ENCODE data around the gene HOXA5.

Gene HOXA5

GRCh38 chr7:27185013-27185853 lies 41.8 kb upstream of the HOXA5 start, which contains the start of gene HOXA11:
TSS of gene HOXA11 (minus strand) at chr7:27185232. CDS start at chr7:27185144, 88 bp downstream.
- Mint-ChIP-seq H3K27ac (no peak within 1 kb of the TSS), H3K4me3 (peak within 1 kb of the TSS; percentile 22), H3K36me3 (no peaks in the 10 kb centered on the region), H3K9me3 (no peaks in the 10 kb centered on the region), H3K27me3 (peaks cover 94% of the 10 kb centered on the region), H3K4me1 (peaks cover 32% of the 10 kb centered on the region)
- no peak for ATAC-seq

DNA sequence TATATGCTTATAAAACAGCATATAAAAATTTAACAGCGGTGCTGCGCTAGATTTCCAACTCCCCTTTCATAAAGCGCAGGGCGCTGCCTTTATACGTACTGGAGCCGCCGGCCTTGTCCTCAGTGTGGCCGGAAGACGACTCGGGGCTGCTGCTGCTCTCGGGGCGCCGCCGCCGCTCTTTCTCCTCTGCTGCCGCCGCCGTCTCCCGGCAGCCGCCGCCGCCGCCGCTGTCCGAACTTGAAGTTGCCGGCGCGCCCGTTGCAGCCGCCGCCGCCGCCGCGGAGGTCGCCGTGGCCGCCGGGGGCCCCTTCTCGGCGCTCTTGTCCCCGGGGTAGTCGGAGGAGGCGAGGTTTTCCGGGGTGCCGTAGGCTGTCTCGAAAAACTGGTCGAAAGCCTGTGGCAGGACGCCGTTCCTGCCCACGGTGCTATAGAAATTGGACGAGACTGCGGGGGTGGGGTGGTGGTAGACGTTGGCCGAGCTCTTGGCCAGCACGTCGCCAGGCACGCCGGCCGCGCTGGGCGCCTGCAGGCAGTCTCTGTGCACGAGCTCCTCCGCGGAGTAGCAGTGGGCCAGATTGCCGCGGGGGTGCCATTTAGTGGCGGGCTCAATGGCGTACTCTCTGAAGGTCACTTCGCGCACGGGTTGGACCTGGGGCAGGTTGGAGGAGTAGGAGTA lies 41.0 kb upstream of the HOXA5 start:
- ATAC-seq, result no peak
- Mint-ChIP-seq H3K4me1 (peaks cover 40% of the 10 kb centered on the region), H3K36me3 (no peaks in the 10 kb centered on the region), H3K4me3 (peak overlapping the region; percentile 22), H3K27me3 (peaks cover 94% of the 10 kb centered on the region), H3K27ac (no peak overlapping the region), H3K9me3 (no peaks in the 10 kb centered on the region)

- H3K27ac Mint-ChIP-seq, result no peak overlapping the region
- no peaks in the 10 kb centered on the region for H3K36me3 Mint-ChIP-seq
- no peak overlapping the region for H3K4me3 Mint-ChIP-seq
Observed at GRCh38 chr7:27183682-27184336, 40.3 kb upstream of the HOXA5 start.

DNA sequence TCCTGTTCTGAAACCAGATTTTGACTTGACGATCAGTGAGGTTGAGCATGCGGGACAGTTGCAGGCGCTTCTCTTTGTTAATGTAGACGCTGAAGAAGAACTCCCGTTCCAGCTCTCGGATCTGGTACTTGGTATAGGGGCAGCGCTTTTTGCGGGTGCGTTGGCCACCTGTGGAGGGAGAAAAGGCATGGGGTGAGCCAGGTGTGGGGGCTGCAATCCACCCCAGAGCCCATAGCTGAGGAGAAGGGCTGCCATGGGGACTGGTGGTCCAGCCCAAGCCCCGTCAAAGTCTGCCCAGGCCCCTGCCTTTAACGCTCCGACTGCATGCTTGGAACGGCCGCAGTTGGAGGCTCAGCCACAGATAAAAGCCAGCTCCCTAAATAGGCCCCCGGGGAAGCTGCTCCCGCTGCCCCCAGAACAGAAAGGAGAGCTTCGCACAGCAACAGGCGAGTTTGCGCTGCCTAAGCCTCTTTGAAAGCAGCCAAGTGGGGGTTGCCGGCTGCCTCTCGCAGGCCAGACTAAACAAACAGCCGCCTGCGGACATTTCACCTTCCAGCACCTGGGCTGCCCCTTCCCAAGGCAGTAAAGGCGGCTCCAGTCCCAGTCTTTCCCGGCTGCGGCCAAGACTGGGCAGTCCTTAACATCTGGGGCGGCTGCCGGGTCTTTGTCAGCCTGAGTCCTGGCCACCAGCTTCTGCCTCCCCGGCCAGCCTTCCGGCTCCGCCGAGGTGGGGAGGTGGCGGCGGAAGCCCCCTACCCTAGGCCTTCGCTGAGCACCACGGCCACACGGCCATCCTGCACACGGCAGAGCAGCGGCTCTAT lies 39.6 kb upstream of the HOXA5 start:
- Mint-ChIP-seq H3K36me3 (no peaks in the 10 kb centered on the region), H3K4me1 (peaks cover 28% of the 10 kb centered on the region), H3K27me3 (peaks cover 94% of the 10 kb centered on the region), H3K27ac (no peak overlapping the region), H3K4me3 (peak overlapping the region; percentile 14), H3K9me3 (no peaks in the 10 kb centered on the region)
- ATAC-seq, result no peak

More at GRCh38 chr7:27183682-27184336, 40.3 kb upstream of the HOXA5 start:
- ATAC-seq, result no peak
- Mint-ChIP-seq H3K9me3 (no peaks in the 10 kb centered on the region), H3K27me3 (peaks cover 94% of the 10 kb centered on the region), H3K4me1 (peaks cover 36% of the 10 kb centered on the region)

DNA sequence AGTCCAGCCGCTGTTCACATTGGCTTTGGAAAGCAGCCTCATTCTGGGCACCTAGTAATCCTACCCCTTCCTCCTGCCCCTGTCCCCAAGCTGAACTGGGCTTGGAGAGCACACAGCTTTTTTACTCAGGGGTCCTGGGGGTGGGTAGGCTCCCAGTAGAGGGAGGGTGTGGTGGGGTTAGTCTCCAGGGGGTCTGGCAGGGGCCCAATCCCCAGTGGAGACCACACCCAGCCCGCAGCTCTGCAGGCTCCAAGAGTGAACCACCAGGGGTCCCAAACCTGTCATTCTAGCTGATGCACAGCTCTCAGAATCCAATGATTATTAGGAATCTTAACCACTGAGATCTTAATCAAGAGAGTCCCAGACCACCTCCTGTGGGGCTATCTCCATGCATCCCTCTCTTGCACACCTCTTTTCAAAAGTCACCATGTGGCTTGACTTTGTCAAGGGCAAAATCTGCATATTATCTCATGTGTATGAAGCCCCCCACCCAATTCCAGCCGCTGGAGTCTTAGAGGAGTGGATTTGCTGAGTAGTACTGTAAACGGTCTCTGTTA lies 38.9 kb upstream of the HOXA5 start:
- H3K4me1 Mint-ChIP-seq, result peaks cover 24% of the 10 kb centered on the region
- H3K27me3 Mint-ChIP-seq, result peaks cover 94% of the 10 kb centered on the region
- no peaks in the 10 kb centered on the region for H3K9me3 Mint-ChIP-seq
- ATAC-seq, result no peak
- no peak overlapping the region for H3K27ac Mint-ChIP-seq
- no peaks in the 10 kb centered on the region for H3K36me3 Mint-ChIP-seq
- no peak overlapping the region for H3K4me3 Mint-ChIP-seq

DNA sequence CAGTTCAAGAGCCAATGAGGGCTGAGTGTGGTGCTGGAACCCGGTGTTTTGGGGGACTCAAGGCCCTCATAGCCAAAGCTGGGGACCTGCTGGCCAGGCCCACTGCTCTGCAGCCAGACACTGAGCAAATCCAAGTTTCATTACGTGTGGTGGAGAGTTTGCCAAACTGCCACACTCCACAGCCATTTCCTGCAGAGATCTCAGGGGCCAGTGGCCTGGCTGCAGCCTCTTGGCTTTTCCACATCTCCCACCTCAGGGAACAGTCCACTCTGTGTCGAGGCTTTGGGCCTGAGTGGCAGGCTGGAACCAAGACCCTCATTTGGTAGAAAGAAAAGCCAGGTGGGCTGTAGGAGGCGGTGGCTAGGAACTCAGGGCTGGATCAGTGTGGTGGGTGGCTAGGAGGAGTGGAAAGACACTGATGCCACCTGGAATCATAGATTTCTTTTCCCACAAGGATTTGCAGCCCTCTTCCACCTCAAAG lies 38.4 kb upstream of the HOXA5 start:
- ATAC-seq, result no peak
- Mint-ChIP-seq H3K27ac (no peak overlapping the region), H3K4me1 (peaks cover 24% of the 10 kb centered on the region), H3K27me3 (peaks cover 94% of the 10 kb centered on the region), H3K4me3 (no peak overlapping the region), H3K9me3 (no peaks in the 10 kb centered on the region), H3K36me3 (no peaks in the 10 kb centered on the region)

DNA sequence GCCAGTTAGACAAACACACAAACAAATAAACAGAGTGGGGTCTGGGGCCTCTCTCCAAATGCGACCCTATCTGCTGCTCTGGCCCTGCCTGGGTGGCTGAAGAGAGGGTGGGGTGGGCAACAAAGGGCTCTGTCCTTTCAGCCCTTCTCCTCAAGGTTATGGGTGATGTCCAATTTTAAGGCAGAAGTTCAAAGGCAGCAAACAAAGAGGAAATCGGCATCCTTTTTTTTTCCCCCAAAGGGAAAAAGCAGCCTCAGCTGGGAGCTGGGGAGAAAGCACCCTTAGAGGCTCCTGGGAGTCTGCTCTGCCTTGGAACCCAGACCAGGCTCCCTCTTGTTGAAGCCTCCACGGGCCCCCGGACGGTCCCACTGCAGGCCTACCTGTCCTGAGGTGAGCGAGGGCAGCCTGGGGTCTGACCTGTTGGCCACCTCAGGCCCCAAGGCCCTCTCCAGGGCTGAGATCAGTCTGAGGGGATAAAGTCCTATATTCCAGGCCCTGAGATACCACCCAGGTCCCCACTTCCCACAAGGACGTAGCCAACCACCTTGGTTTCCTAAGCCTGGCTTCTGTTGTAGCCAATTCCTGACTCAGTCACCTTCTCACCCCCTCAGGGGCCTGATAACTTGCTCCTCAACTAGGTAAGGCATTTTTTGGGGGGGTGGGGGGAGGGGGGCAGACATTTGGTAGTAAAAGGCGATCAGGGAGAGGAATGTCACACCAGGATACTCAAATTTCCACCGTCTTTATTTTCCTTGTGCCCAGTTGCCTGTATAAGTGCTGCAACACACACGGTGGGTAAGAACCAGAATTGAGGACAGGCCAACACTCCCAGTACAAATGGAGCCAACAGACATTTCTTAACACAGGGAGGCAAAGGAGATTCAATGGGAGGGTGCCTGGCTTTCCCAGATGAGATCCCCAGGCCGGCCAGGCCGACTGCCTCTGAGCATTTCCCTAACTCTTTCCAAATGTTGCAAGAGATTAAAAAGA lies 37.2 kb upstream of the HOXA5 start:
- peak overlapping the region; percentile 31 for H3K4me3 Mint-ChIP-seq
- H3K27ac Mint-ChIP-seq, result no peak overlapping the region
- no peak for ATAC-seq
- H3K36me3 Mint-ChIP-seq, result no peaks in the 10 kb centered on the region
- H3K9me3 Mint-ChIP-seq, result no peaks in the 10 kb centered on the region
- peaks cover 24% of the 10 kb centered on the region for H3K4me1 Mint-ChIP-seq
- peaks cover 94% of the 10 kb centered on the region for H3K27me3 Mint-ChIP-seq

- Mint-ChIP-seq H3K9me3 (no peaks in the 10 kb centered on the region), H3K4me3 (peak overlapping the region; percentile 31), H3K27me3 (peaks cover 94% of the 10 kb centered on the region), H3K27ac (no peak overlapping the region), H3K36me3 (no peaks in the 10 kb centered on the region), H3K4me1 (peaks cover 26% of the 10 kb centered on the region)
- ATAC-seq, result no peak
Observed at GRCh38 chr7:27179503-27180430, 36.3 kb upstream of the HOXA5 start.

DNA sequence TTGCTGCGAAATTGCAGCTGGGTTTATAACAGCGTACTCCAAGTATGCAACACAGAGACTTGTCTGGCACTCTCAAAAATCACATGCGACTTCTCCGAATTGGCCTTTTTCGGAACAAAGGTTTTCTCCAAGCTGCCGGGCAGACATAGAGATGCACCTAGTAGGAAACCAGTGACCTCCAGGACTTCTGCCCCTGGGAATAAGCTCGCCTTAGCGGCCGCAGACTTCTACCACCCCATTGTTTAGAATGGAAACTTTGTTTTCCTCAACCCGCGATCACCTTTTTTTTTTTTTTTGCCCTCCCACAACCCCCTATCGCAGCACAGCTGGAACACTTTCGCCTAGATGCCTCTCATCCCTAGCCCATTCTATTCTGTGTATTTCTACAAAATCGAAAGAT lies 35.5 kb upstream of the HOXA5 start:
- Mint-ChIP-seq H3K4me1 (peaks cover 24% of the 10 kb centered on the region), H3K27ac (no peak overlapping the region), H3K36me3 (no peaks in the 10 kb centered on the region), H3K27me3 (peaks cover 94% of the 10 kb centered on the region), H3K9me3 (no peaks in the 10 kb centered on the region), H3K4me3 (no peak overlapping the region)
- no peak for ATAC-seq

GRCh38 chr7:27178366-27178765 lies 34.9 kb upstream of the HOXA5 start:
- H3K27me3 Mint-ChIP-seq, result peaks cover 92% of the 10 kb centered on the region
- H3K36me3 Mint-ChIP-seq, result no peaks in the 10 kb centered on the region
- H3K27ac Mint-ChIP-seq, result no peak overlapping the region
- H3K4me1 Mint-ChIP-seq, result peaks cover 24% of the 10 kb centered on the region
- no peak overlapping the region for H3K4me3 Mint-ChIP-seq
- no peak for ATAC-seq
- no peaks in the 10 kb centered on the region for H3K9me3 Mint-ChIP-seq

DNA sequence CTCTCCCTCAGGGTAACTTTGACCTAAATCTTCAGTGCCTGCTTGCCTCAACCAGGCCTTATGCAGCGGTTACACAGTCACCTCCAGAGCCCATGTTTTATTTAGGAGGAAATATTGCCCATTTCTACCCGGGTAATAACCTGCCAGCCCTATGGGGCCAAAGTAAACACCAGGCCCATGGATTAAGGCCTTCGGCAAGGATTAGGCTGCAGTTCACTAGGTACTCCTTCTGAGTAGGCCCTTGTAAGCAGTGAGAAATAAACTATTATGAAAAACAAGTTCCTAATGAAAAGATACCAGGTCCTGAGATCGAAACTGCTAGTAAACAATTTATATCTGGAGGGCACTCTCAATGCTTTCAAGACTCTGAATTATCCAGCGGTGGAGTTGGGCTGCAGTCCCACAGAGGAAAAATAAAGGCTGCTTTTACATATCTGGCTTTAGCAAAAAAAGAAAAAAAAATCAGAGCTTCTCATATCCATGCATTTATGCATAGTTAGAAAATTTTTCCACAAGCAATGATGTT lies 34.4 kb upstream of the HOXA5 start:
- Mint-ChIP-seq H3K36me3 (no peaks in the 10 kb centered on the region), H3K4me1 (peaks cover 22% of the 10 kb centered on the region), H3K27me3 (peaks cover 89% of the 10 kb centered on the region), H3K4me3 (no peak overlapping the region), H3K27ac (no peak overlapping the region), H3K9me3 (no peaks in the 10 kb centered on the region)
- no peak for ATAC-seq

DNA sequence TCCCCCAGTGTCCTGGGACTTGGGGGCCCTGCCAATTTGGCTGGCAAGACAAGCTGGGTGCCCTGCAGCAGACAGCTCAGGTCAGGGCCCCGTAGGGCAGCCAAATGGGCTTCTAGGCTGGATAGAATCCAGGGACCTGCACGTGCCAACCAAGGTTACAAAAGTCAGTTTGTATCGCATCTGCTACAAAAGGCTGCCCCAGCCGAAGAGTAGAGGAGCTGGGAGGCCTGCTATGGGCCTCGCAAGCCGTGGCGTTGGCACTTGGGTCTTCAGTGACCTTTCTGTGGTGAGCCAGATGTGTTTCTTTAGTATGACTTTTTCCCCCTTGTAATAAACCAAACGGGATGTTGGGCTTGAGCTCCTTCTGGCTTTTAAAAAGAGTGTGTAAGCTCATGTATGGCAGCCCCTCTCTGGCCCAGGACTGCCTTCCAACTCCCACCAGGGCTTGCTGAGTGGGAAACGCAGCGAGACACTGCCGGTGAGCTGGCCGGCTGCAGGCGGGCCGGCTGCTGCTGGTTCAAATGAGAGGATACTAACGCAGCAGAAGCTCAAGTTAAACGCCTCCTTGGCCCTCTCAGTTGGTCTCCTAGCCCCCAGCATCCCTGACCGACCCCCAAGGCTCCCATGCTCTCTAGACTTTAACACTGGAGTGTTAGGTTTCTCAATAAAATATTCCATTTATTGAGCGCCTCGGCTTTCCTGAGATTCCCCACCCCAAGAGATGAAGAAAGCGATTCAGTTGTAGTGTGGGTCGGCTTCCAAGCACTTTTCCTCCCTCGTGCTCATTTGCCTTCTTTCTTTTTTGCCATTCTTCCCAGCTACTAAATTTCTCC lies 33.7 kb upstream of the HOXA5 start:
- Mint-ChIP-seq H3K4me3 (no peak overlapping the region), H3K9me3 (no peaks in the 10 kb centered on the region), H3K4me1 (peaks cover 22% of the 10 kb centered on the region), H3K36me3 (no peaks in the 10 kb centered on the region), H3K27me3 (peaks cover 89% of the 10 kb centered on the region), H3K27ac (no peak overlapping the region)
- ATAC-seq, result no peak

Data from stimulated activated memory B cell treated with anti-CD40 and anti-IgM and Interleukin-4, amounts not matched to agents 10 μg/mL and 1 μg/mL and 100 μg/mL, for 72 hours (primary cell).